GM12878 (cell line): Measurements from ENCODE around the gene RASGRP2. TPM values are rescaled to one million over a fixed set of nuclear protein-coding genes. Genes with fewer than 3 reads are reported as not detected.

Experiments used
- ATF2 ChIP-seq: IDR thresholded peaks from 2 replicates; pipeline ENCODE4 v1.6.1; 2012; ENCODE audit warnings: low read length, inconsistent platforms
- BCL11A ChIP-seq: IDR thresholded peaks from 2 replicates; pipeline ENCODE4 v1.6.1; 2011; ENCODE audit warnings: low read depth, low read length
- CEBPZ ChIP-seq: fragments of 150-350 bp; IDR thresholded peaks from 2 replicates; pipeline ENCODE4 v1.6.1; 2016; ENCODE audit warnings: low read depth, low read length
- E2F8 ChIP-seq: fragments of 450-650 bp; IDR thresholded peaks from 2 replicates; pipeline ENCODE4 v1.6.1; 2018; ENCODE audit warnings: mild to moderate bottlenecking, low read depth, moderate library complexity; ENCODE audit not compliant: partially characterized antibody
- EZH2 ChIP-seq: IDR thresholded peaks from 2 replicates; pipeline ENCODE4 v1.6.1; 2012; ENCODE audit warnings: low read depth, mild to moderate bottlenecking, control low read depth, inconsistent platforms, low read length, borderline replicate concordance; ENCODE audit not compliant: control insufficient read depth
- MLLT1 ChIP-seq: fragments of 450-650 bp; IDR thresholded peaks from 2 replicates; pipeline ENCODE4 v1.6.1; 2016; ENCODE audit warnings: mild to moderate bottlenecking
- MYC ChIP-seq: IDR thresholded peaks from 2 replicates; pipeline ENCODE4 v1.6.1; 2011; ENCODE audit warnings: mild to moderate bottlenecking, low read length, moderate library complexity, inconsistent platforms; ENCODE audit not compliant: insufficient read depth, insufficient replicate concordance, insufficient read length, severe bottlenecking
- SIX5 ChIP-seq: IDR thresholded peaks from 2 replicates; pipeline ENCODE4 v1.6.1; 2011; ENCODE audit warnings: mild to moderate bottlenecking, low read depth, low read length, moderate library complexity; ENCODE audit not compliant: severe bottlenecking
- SMAD1 ChIP-seq: fragments of 450-650 bp; IDR thresholded peaks from 2 replicates; pipeline ENCODE4 v1.6.1; 2018; ENCODE audit warnings: mild to moderate bottlenecking, low read depth; ENCODE audit not compliant: partially characterized antibody
- USF1 ChIP-seq: IDR thresholded peaks from 2 replicates; pipeline ENCODE4 v1.6.1; 2011; ENCODE audit warnings: borderline replicate concordance, low read depth, mild to moderate bottlenecking, moderate library complexity, mixed read lengths, low read length; ENCODE audit not compliant: insufficient read depth; ENCODE audit errors: extremely low read length
- ZBTB11 ChIP-seq: fragments of 450-650 bp; formaldehyde crosslinking; IDR thresholded peaks from 2 replicates; pipeline ENCODE4 v1.5.0; 2022; ENCODE audit warnings: mild to moderate bottlenecking, missing genetic modification characterization
- polyA plus RNA-seq, 11 experiments: library from polyadenylated mRNA; depleted of rRNA in 4 of 11; unstranded in 6 of 11; stranded (reverse) in 5 of 11; fragments of >200 nt; fragmentation: Nextera tagmentation in 4 of 11; fragmentation: Illumina TruSeq in 1 of 11; extraction: Ambion mirVana in 4 of 11; extraction: Trizol in 1 of 11; gene quantifications; 1 replicate in 1 of 11; 2 replicates in 10 of 11; pipeline versions ENCODE4 v1.2.1 to v1.2.3, GENCODE V29; 2011 to 2016; ENCODE audit warnings: inconsistent platforms in 2 of 11, missing spikeins in 2 of 11, low read depth in 1 of 11
- total RNA-seq, 4 experiments: library from RNA; depleted of rRNA in 3 of 4; stranded (reverse); fragments of >200 nt in 3 of 4; fragmentation: Illumina TruSeq in 1 of 4; extraction: Trizol in 1 of 4; gene quantifications; 2 replicates each; pipeline versions ENCODE4 v1.2.1 to v1.2.3, GENCODE V29; 2013 to 2021

Gene RASGRP2
- total and polyA plus RNA-seq, 10 of the 15 experiments (the other 5 are each of a cell fraction or from before 2014, with no cell fraction given): 0.26 to 9.0 (median 5.4) TPM

- no peak for TF ChIP-seq ZBTB11
- peak; percentile 13; the same call in 1 of the 2 replicates for TF ChIP-seq MLLT1
- no peak for TF ChIP-seq USF1
- TF ChIP-seq BCL11A: 0 out of 2 replicates have a peak, but pooled peaks have one; percentile 4
- TF ChIP-seq CEBPZ: no peak
- TF ChIP-seq SIX5: no peak
- no peak for TF ChIP-seq SMAD1
- TF ChIP-seq EZH2: no peak
- no peak for TF ChIP-seq E2F8
- TF ChIP-seq ATF2: peak; percentile 75
- TF ChIP-seq MYC: no peak
Measured at GRCh38 chr11:64778473-64779298, 34.7 kb upstream of the RASGRP2 start, which contains the start of gene SF1 (continued).
